ENCODE measurements around the gene SLC38A10. TPM values are rescaled to one million over a fixed set of nuclear protein-coding genes. Genes with fewer than 3 reads are reported as not detected.

Gene SLC38A10
- total and polyA plus RNA-seq, 8 donors: 72.8 to 190 (median 96.9) TPM

DNA sequence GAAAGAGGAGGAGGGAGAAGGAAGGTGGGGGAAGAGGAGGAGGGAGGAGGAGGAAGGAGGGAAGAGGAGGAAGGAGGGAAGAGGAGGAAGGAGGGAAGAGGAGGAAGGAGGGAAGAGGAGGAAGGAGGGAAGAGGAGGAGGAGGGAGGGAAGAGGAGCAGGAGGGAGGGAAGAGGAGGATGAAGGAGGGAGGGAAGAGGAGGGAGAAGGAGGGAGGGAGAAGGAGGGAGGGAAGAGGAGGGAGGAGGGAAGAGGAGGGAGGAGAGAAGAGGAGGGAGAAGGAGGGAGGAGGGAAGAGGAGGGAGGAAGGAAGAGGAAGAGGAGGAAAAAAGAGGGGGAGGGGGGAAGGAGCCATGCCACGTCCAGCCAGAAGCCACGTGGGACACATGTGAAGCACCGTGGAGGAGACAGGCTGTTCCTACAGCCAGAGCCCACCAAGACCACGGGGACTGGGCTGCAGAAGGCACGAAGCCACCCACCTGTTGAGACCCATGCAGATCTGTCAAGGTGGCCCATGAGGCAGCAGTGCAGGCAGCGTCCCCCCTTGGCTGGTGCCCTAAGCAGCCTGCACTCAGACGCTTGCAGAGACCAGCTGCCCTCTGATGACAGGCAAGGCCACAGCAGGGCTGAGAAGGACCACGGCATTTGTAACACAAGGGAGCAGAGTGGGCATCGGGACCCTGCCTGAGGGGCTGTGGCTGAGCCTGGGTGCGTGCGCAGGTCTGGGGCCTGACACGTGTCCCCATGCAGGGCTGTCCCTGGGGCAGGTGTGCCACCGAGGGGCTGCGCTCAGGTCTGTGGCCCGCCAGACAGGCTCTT is 45.7 kb downstream of the SLC38A10 start:
- intact Hi-C loops (cut with DNase I): loop anchor here in 2 of 3 donors (5.0 to 10.0 kb wide), 3 partner anchors 235 to 355 kb away; no protein-coding TSS in a partner anchor
- FAIRE-seq (no peak), ATAC-seq (no peak), DNase-seq (peak in 3 of 6 donors; percentile 28 to 73 (median 58))
- Histone ChIP-seq H3K4me1 (no peaks in the 10 kb centered on the region), H3K36me3 (peaks cover 3 to 31% (median 8%) of the 10 kb centered on the region in 3 donors), H3K27me3 (no peaks in the 10 kb centered on the region), H3K27ac (no peak overlapping the region), H3K9me3 (no peaks in the 10 kb centered on the region), H3K4me3 (no peak overlapping the region)
- 88 to 95% methylated on average over 15 of the region's 15 CpGs for WGBS, 2 donors
- TF ChIP-seq, protein P1, sequence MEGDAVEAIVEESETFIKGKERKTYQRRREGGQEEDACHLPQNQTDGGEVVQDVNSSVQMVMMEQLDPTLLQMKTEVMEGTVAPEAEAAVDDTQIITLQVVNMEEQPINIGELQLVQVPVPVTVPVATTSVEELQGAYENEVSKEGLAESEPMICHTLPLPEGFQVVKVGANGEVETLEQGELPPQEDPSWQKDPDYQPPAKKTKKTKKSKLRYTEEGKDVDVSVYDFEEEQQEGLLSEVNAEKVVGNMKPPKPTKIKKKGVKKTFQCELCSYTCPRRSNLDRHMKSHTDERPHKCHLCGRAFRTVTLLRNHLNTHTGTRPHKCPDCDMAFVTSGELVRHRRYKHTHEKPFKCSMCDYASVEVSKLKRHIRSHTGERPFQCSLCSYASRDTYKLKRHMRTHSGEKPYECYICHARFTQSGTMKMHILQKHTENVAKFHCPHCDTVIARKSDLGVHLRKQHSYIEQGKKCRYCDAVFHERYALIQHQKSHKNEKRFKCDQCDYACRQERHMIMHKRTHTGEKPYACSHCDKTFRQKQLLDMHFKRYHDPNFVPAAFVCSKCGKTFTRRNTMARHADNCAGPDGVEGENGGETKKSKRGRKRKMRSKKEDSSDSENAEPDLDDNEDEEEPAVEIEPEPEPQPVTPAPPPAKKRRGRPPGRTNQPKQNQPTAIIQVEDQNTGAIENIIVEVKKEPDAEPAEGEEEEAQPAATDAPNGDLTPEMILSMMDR (IDR thresholded peaks at IDR 0.05): no peak

DNA sequence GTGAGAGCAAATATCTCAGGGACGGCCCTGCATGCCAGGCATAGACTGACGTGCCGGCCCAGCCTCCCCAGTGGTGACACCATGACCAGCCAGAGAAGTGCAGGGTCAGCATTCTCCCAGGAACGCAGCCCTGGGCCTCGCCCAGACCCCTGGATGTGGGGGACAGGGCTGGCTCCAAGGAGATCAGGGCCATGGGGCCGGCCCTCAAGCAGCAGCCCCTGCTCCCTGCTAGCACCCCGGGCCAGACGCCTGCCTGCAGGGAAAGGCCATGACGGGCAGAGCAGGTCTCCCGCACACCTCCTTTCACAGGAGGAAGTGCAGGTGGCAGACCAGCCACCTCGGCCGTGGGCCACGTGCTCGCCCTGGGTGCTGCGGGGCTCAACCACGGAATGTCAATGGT is 46.5 kb downstream of the SLC38A10 start:
- Histone ChIP-seq H3K9me3 (no peaks in the 10 kb centered on the region), H3K4me1 (no peaks in the 10 kb centered on the region), H3K36me3 (peaks cover 3 to 31% (median 8%) of the 10 kb centered on the region in 3 donors), H3K27me3 (no peaks in the 10 kb centered on the region), H3K27ac (no peak overlapping the region), H3K4me3 (no peak overlapping the region)
- no peak for ATAC-seq
- TF ChIP-seq, protein P1 (IDR thresholded peaks at IDR 0.05): no peak
- peak in 3 of 6 donors; percentile 36 to 71 (median 60) for DNase-seq
- no peak for FAIRE-seq
- WGBS, 2 donors: 85 to 89% methylated on average over 16 of the region's 16 CpGs
- intact Hi-C loops (cut with DNase I): loop anchor here in 1 of 3 donors (5.0 kb wide), 1 partner anchor 294 kb away; no protein-coding TSS in a partner anchor

DNA sequence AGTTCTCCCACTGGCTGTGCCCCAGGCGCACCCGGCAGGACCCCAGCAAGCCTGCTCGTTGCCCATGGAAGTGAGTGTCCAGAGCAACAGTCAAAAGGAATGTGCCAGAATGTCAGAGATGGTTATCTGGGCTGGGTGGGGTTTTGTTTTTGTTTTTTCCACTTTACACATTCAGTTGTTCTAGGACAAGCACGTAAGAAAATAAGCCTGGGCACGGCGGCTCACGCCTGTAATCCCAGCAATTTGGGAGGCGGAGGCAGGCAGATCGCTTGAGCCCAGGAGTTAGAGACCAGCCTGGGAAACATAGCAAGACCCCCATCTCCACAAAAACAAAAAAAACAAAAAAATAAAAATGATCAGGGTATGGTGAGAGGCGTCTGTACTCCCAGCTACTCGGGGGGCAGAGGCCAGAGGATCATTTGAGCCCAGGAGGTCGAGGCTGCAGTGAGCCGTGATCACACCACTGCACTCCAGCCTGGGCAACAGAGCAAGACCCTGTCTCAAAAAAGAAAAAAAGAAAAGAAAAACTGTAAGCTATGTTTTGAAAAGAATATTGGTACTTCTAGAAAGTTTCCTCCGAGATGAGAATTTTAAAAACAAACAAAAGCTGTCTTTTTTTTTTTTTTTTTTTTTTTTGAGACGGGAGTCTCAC is 47.6 kb downstream of the SLC38A10 start:
- Histone ChIP-seq H3K27me3 (no peaks in the 10 kb centered on the region), H3K36me3 (peaks cover 0 to 27% (median 7%) of the 10 kb centered on the region in 3 donors), H3K4me3 (no peak overlapping the region), H3K27ac (no peak overlapping the region), H3K4me1 (no peaks in the 10 kb centered on the region), H3K9me3 (no peaks in the 10 kb centered on the region)
- intact Hi-C loops (cut with DNase I): loop anchor here in 1 of 3 donors (5.0 kb wide), 1 partner anchor 295 kb away; no protein-coding TSS in a partner anchor
- FAIRE-seq (no peak), ATAC-seq (no peak), DNase-seq (no peak)
- TF ChIP-seq, protein P1 (IDR thresholded peaks at IDR 0.05): no peak
- 87 to 95% methylated on average over 14 to 15 of the region's 15 CpGs for WGBS, 2 donors

DNA sequence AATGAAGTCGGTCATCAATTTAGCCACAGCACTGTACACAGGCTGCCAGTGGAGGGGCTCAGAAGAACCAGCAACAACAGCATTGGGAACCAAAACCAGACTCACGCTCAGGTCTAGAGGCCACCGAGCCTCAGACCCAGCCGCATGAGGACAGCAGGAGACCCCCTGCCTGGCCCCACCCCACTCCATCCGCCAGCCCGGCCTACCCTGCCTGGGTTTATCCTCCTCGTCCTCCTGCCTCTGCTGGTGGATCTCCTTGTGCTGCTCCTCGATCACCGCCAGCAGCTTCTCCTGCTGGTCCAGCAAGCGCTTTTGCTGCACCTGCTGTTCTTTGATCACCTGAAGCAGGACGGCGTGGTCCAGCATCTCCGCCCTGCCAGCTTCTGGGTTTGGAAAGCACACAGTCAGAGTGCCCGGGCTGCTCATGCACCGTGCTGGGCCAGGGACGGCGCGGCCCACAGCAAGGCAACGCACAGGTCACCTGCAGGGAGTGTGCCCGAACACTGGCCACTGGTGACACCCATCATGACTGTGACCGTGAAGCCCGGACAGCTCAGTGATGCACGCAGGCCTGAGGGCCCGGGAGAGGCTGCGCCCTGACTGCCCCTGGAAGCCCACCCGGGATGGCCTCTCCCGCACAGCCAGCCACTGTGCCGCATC is 48.3 kb downstream of the SLC38A10 start:
- Histone ChIP-seq H3K4me3 (no peak overlapping the region), H3K27me3 (no peaks in the 10 kb centered on the region), H3K27ac (no peak overlapping the region), H3K9me3 (no peaks in the 10 kb centered on the region), H3K36me3 (peaks cover 0 to 21% (median 3%) of the 10 kb centered on the region in 3 donors), H3K4me1 (no peaks in the 10 kb centered on the region)
- TF ChIP-seq, protein P1 (IDR thresholded peaks at IDR 0.05): no peak
- 93 to 97% methylated on average over 28 of the region's 28 CpGs for WGBS, 2 donors
- DNase-seq: peak in 3 of 6 donors; percentile 30 to 73 (median 56)
- intact Hi-C loops (cut with DNase I): loop anchor here in 1 of 3 donors (5.0 kb wide), 1 partner anchor 295 kb away; no protein-coding TSS in a partner anchor
- no peak for FAIRE-seq
- no peak for ATAC-seq
